Heart right ventricle (tissue), 16 donors: ENCODE data around the gene GGTLC2. TPM values are rescaled to one million over a fixed set of nuclear protein-coding genes. Genes with fewer than 3 reads are reported as not detected.
A peak's percentile ranks its signal among the peaks of the same experiment; 100 is the strongest.
"Not testable (repeated sequence)": the region's sequence is repeated elsewhere in the genome, so short reads cannot be mapped to it uniquely, and the experiment has no call there.

Experiments
- ATAC-seq, 8 donors: fragments of 200-7000 bp; cut with Tn5 transposase; one replicate each; pipeline ENCODE4 v1.9.1; 2020; ENCODE audit warnings: mild to moderate bottlenecking in 8 of 8, moderate library complexity in 8 of 8, moderate number of reproducible peaks in 1 of 8
- DNase-seq, 2 donors: peaks; one replicate each; pipeline ENCODE4 v3.0.0-alpha.2; 2020
- H3K27ac ChIP-seq, 10 donors: fragments of 200-600 bp; sonication (generic) in 2 of 10; one replicate each; pipeline versions ENCODE4 v1.5.0 to v1.8.0; 2020 to 2022; ENCODE audit warnings: mild to moderate bottlenecking in 3 of 10
- H3K27me3 ChIP-seq, 7 donors: fragments of 200-600 bp; one replicate each; pipeline ENCODE4 v1.8.0; 2021 to 2022; ENCODE audit warnings: mild to moderate bottlenecking in 2 of 7
- H3K36me3 ChIP-seq, 9 donors: fragments of 200-600 bp; sonication (generic) in 1 of 9; one replicate each; pipeline versions ENCODE4 v1.5.0 to v1.8.0; 2020 to 2022; ENCODE audit warnings: mild to moderate bottlenecking in 2 of 9
- H3K4me1 ChIP-seq, 9 donors: fragments of 200-600 bp; sonication (generic) in 1 of 9; one replicate each; pipeline versions ENCODE4 v1.5.0 to v1.8.0; 2020 to 2022; ENCODE audit warnings: mild to moderate bottlenecking in 4 of 9
- H3K4me3 ChIP-seq, 10 donors: fragments of 200-600 bp; sonication (generic) in 2 of 10; one replicate each; pipeline versions ENCODE4 v1.5.0 to v1.8.0; 2020 to 2022; ENCODE audit warnings: mild to moderate bottlenecking in 7 of 10, moderate library complexity in 2 of 10
- H3K9me3 ChIP-seq, 11 donors: fragments of 200-600 bp in 10 of 11; sonication (generic) in 2 of 11; one replicate each; pipeline versions ENCODE4 v1.5.0 to v1.8.0; 2013 to 2022; ENCODE audit warnings: mild to moderate bottlenecking in 2 of 11, control low read depth in 1 of 11, moderate library complexity in 1 of 11
- CTCF ChIP-seq, 9 donors: fragments of 200-600 bp; sonication (generic) in 2 of 9; IDR thresholded peaks; one replicate each; pipeline versions ENCODE4 v1.5.0 to v1.8.0; 2021 to 2022; ENCODE audit warnings: antibody characterized with exemption in 9 of 9, mild to moderate bottlenecking in 5 of 9, moderate library complexity in 1 of 9
- WGBS, 2 donors: extraction: QIAGEN DNeasy Blood & Tissue Kit; methylation state at CpG; one replicate each; pipeline ENCODE4 v1.1.7; 2013; ENCODE audit warnings: inconsistent platforms in 1 of 2; 5-methylcytosine and 5-hydroxymethylcytosine counted together
- intact Hi-C, 10 donors: fragments of 100-400 bp; cut with DNase I; formaldehyde crosslinking; loops; one replicate each; pipeline versions ENCODE4 v1.11.1 to v1.14.2; 2022
- polyA plus RNA-seq, 2 donors: library from polyadenylated mRNA; stranded (reverse); fragments of 200-250 nt; gene quantifications; one replicate each; pipeline ENCODE4 v1.2.3, GENCODE V29; 2013
- total RNA-seq, 10 donors: library from RNA; stranded (reverse); fragmentation: NEBNext Ultra II Directional in 3 of 10; extraction: Animal tissue kit (Norgen Biotek cat#: 25700) in 3 of 10; gene quantifications; one replicate each; pipeline versions ENCODE4 v1.2.1 to v1.2.4, GENCODE V29; 2021 to 2023
- donor health status: Arrhythmogenic right ventricular cardiomyopathy.
- donor health status: ischemic (EF 13 %, LVEDD 7.1; RV severe dilation, severe dysfunction).
- donor health status: healthy with polysubstance abuse.
- donor health status: DM: no; HTN: yes; CAD: no.
- donor health status: DM: no; HTN: no; CAD: no.
- donor health status: ischemic (EF 25% LVEDD 6.9; RV normal size, moderate dysfunction).
- donor health status: ischemic (EF 25% LVEDD 5.7; RV mildly dilated, moderate dysfunction).
- donor health status: healthy.
- donor health status: DM: yes; HTN: yes; CAD: no.
- donor health status: Ischemic cardiomyopathy.
- donor health status: ischemic (EF 35%, LVEDD 5.7; RV mildly dilated, moderate dysfunction).
- donor health status: nonischemic (EF 11% LVEDD 7.7; RV severe dilation, severe dysfunction).
- donor health status: DM: yes; HTN: yes; CAD: no.
- donor health status: PGD.
- donor health status: ischemic (EF 29% LVEDD 5.4; RV normal size, mild dysfunction).
- donor health status: nonischemic (EF 23%, LVEDD 6.1; RV moderate dilation, normal function).

Gene GGTLC2
- total and polyA plus RNA-seq, 12 donors: not detected

GRCh38 chr22:22618448-22618847 is 26.0 kb upstream of the GGTLC2 start:
- ATAC-seq: no peak
- Histone ChIP-seq H3K9me3 (no peaks in the 10 kb centered on the region), H3K27me3 (peaks cover 0 to 27% (median 16%) of the 10 kb centered on the region in 7 donors), H3K4me1 (no peaks in the 10 kb centered on the region), H3K36me3 (no peaks in the 10 kb centered on the region), H3K27ac (no peak overlapping the region), H3K4me3 (no peak overlapping the region)
- DNase-seq: no peak
- no peak for TF ChIP-seq CTCF (IDR thresholded peaks at IDR 0.05)
- WGBS, 2 donors: 82 to 84% methylated on average over 7 of the region's 7 CpGs
- intact Hi-C loops: no loop called here

GRCh38 chr22:22618923-22619322 is 25.5 kb upstream of the GGTLC2 start:
- no peak for DNase-seq
- H3K4me1 ChIP-seq: no peaks in the 10 kb centered on the region
- H3K27me3 ChIP-seq: peaks cover 0 to 27% (median 16%) of the 10 kb centered on the region in 7 donors
- H3K27ac ChIP-seq: no peak overlapping the region
- no peak for ATAC-seq
- peaks cover 0 to under 1% (median 0%) of the 10 kb centered on the region in 11 donors for H3K9me3 ChIP-seq
- WGBS, 2 donors: 77 to 79% methylated on average over 2 of the region's 2 CpGs
- no peak for TF ChIP-seq CTCF (IDR thresholded peaks at IDR 0.05)
- H3K36me3 ChIP-seq: no peaks in the 10 kb centered on the region
- intact Hi-C loops: no loop called here
- H3K4me3 ChIP-seq: no peak overlapping the region

- H3K4me3 ChIP-seq: no peak overlapping the region
- no peaks in the 10 kb centered on the region for H3K4me1 ChIP-seq
- no peak overlapping the region for H3K27ac ChIP-seq
- no peak for TF ChIP-seq CTCF (IDR thresholded peaks at IDR 0.05)
- ATAC-seq (no peak), DNase-seq (no peak)
- peaks cover 0 to 9% (median 0%) of the 10 kb centered on the region in 11 donors for H3K9me3 ChIP-seq
- peaks cover 0 to 27% (median 16%) of the 10 kb centered on the region in 7 donors for H3K27me3 ChIP-seq
- no peaks in the 10 kb centered on the region for H3K36me3 ChIP-seq
- intact Hi-C loops: no loop called here
- 55 to 64% methylated on average over 3 of the region's 3 CpGs for WGBS, 2 donors
Observed at GRCh38 chr22:22619765-22620414, 24.5 kb upstream of the GGTLC2 start.

- H3K4me1 ChIP-seq, H3K27me3 ChIP-seq, DNase-seq, H3K27ac ChIP-seq, H3K36me3 ChIP-seq, H3K4me3 ChIP-seq, intact Hi-C loops: not testable (repeated sequence)
- 85 to 86% methylated on average over 12 of the region's 18 CpGs for WGBS, 2 donors
- peak in 3 of 8 donors; percentile 15 to 50 (median 22) for ATAC-seq
- peaks cover 0 to 18% (median 0%) of the 10 kb centered on the region in 11 donors for H3K9me3 ChIP-seq
Observed at GRCh38 chr22:22628546-22629495, 15.6 kb upstream of the GGTLC2 start.

- DNase-seq, H3K9me3 ChIP-seq, H3K27me3 ChIP-seq, H3K4me3 ChIP-seq, H3K4me1 ChIP-seq, H3K36me3 ChIP-seq, ATAC-seq, H3K27ac ChIP-seq, intact Hi-C loops: not testable (repeated sequence)
- 39 to 46% methylated on average over 7 of the region's 7 CpGs for WGBS, 2 donors
Observed at GRCh38 chr22:22631223-22631652, 13.2 kb upstream of the GGTLC2 start.

GRCh38 chr22:22632226-22632625 is 12.2 kb upstream of the GGTLC2 start:
- ATAC-seq, H3K36me3 ChIP-seq, H3K4me3 ChIP-seq, H3K27me3 ChIP-seq, H3K27ac ChIP-seq, H3K9me3 ChIP-seq, intact Hi-C loops, DNase-seq, H3K4me1 ChIP-seq: not testable (repeated sequence)
- 95 to 97% methylated on average over 12 to 13 of the region's 15 CpGs for WGBS, 2 donors

GRCh38 chr22:22633533-22633932 is 10.9 kb upstream of the GGTLC2 start:
- intact Hi-C loops, DNase-seq, H3K36me3 ChIP-seq, H3K27me3 ChIP-seq, H3K27ac ChIP-seq, H3K9me3 ChIP-seq, ATAC-seq, H3K4me1 ChIP-seq, H3K4me3 ChIP-seq: not testable (repeated sequence)
- 83 to 85% methylated on average over 14 of the region's 14 CpGs for WGBS, 2 donors
